ENCODE results near the gene PET100. TPM values are rescaled to one million over a fixed set of nuclear protein-coding genes. Genes with fewer than 3 reads are reported as not detected.

The PET100 gene
- total RNA-seq, 1 donor, result 7.1 TPM

DNA sequence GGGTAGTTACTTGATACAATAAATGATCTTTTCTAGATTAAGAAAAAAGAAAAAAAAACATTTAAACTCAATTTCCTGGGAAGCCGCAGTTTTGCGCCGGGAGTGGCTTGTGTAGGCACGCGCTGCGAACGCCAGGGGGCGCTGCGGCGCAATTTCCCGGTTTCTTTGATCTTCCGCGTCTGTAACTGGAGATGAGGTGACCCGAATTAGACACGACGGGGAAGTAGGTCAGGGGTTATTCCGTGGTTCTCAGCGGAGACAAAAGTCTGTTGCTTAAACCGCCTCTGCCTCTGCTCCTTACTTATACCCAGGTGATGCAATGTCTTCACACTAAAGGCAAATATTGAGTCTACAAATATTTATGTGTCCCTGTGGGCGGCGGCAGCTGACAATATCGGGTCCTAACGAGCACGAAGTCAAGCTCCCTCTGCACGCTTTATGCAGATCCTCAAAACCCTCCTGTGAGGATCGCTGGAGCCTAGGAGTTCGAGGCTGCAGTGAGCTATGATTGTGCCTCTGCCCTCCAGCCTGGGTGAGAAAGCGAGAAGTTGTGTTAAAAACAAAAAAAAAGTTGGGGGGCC is 22.6 kb downstream of the PET100 start:
- peak; percentile 70 for DNase-seq (ENCODE audit: low read depth)
- TF ChIP-seq, protein P1, sequence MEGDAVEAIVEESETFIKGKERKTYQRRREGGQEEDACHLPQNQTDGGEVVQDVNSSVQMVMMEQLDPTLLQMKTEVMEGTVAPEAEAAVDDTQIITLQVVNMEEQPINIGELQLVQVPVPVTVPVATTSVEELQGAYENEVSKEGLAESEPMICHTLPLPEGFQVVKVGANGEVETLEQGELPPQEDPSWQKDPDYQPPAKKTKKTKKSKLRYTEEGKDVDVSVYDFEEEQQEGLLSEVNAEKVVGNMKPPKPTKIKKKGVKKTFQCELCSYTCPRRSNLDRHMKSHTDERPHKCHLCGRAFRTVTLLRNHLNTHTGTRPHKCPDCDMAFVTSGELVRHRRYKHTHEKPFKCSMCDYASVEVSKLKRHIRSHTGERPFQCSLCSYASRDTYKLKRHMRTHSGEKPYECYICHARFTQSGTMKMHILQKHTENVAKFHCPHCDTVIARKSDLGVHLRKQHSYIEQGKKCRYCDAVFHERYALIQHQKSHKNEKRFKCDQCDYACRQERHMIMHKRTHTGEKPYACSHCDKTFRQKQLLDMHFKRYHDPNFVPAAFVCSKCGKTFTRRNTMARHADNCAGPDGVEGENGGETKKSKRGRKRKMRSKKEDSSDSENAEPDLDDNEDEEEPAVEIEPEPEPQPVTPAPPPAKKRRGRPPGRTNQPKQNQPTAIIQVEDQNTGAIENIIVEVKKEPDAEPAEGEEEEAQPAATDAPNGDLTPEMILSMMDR (IDR thresholded peaks at IDR 0.05; ENCODE audit: insufficient read depth, low read length), result peak; percentile 98
- peak overlapping the region; percentile 50 for H3K4me3 ChIP-seq (ENCODE audit: low read depth, low read length)

DNA sequence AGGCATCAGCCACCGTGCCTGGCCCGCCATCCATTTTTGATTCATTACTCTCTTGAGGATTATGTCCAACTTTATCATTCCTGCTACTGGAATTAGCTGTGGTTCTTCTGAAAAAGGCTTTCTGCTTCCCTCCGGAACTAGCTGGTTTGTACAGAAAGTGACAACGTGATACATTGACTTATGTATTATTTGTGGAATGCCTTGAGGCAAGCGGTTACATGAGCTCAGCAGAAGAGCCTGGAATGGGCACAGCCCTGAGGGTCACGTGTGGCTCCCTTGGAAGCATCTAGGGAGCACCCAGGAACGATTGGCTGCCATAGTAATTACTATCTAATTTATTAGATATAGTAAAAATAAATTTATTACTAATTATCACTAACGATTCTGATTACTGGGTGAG is 24.8 kb downstream of the PET100 start:
- peak; percentile 19 for DNase-seq (ENCODE audit: low read depth)
- TF ChIP-seq, protein P1 (IDR thresholded peaks at IDR 0.05; ENCODE audit: insufficient read depth, low read length), result no peak
- no peak overlapping the region for H3K4me3 ChIP-seq (ENCODE audit: low read depth, low read length)

DNA sequence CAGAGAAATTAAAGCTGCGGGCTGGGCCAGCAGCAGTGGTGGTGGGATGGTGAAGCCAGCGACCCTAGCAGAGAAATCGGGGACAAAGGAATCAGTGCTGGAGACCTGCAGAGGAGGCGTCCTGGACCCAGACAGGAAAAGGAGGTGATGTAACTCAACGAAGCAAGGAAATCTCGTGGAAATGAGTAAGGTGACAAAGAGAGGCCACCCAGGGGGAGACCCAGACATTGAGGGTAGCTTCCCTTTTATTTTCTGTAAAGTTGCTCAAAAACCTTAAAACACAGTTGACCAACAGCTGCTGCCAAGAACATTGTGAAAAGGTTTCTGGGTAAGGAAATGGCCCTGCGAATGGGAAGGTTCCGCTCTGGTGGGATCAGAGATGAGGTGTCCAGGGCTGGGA is 26.0 kb downstream of the PET100 start:
- TF ChIP-seq, protein P1 (IDR thresholded peaks at IDR 0.05; ENCODE audit: insufficient read depth, low read length), result no peak
- H3K4me3 ChIP-seq (ENCODE audit: low read depth, low read length), result no peak overlapping the region
- no peak for DNase-seq (ENCODE audit: low read depth)

DNA sequence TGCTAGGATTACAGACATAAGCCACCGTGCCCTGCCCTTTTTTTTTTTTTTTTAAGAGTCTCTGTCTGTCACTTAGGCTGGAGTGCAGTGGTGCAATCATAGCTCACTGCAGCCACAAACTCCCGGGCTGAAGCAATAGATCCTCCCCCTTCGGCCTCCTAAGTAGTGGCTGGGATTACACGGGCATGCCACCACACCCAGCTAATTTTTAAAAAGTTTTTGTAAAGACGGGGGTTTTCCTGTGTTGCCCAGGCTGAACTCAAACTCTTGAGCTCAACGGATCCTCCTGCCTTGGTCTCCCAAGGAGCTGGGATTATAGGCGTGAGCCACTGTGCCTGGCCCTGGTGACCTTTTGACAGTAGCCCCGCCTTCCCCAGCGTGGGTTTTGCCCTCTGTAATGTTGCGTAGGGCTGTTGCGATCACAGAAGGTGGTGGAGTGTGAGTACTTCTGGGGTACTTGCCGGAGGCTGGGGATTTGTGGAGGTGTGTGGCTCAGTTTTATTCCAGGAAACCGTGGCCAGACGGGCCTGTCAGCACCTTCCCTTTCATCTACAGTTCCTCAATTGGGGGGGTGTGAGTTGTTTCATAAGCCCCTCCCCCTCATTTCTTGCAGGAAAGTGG is 27.6 kb downstream of the PET100 start:
- H3K4me3 ChIP-seq (ENCODE audit: low read depth, low read length), result no peak overlapping the region
- TF ChIP-seq, protein P1 (IDR thresholded peaks at IDR 0.05; ENCODE audit: insufficient read depth, low read length), result no peak
- DNase-seq (ENCODE audit: low read depth), result no peak

DNA sequence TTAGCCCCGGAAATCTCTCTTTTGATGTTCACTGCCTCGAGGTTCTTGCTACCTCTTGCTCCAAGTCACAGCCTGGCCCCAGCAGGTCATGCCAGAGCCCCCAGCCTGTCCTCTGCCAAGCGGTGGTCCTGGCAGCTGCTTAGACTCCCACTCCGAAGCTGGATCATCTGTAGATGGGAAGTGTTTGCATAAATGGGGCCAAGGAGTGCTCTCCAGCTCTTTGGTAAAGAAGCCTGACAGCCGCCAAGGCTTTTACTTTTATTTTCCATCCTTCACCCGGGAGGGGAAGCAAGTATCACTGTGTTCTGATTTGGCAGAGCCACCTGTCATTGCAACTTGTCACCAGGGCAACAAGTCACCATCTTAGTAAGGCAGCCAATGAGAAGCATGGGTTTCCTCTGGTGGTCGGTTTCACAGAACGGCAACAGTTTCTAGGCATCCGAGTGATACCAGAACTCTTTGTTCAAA is 28.7 kb downstream of the PET100 start:
- H3K4me3 ChIP-seq (ENCODE audit: low read depth, low read length), result no peak overlapping the region
- TF ChIP-seq, protein P1 (IDR thresholded peaks at IDR 0.05; ENCODE audit: insufficient read depth, low read length), result no peak
- no peak for DNase-seq (ENCODE audit: low read depth)

DNA sequence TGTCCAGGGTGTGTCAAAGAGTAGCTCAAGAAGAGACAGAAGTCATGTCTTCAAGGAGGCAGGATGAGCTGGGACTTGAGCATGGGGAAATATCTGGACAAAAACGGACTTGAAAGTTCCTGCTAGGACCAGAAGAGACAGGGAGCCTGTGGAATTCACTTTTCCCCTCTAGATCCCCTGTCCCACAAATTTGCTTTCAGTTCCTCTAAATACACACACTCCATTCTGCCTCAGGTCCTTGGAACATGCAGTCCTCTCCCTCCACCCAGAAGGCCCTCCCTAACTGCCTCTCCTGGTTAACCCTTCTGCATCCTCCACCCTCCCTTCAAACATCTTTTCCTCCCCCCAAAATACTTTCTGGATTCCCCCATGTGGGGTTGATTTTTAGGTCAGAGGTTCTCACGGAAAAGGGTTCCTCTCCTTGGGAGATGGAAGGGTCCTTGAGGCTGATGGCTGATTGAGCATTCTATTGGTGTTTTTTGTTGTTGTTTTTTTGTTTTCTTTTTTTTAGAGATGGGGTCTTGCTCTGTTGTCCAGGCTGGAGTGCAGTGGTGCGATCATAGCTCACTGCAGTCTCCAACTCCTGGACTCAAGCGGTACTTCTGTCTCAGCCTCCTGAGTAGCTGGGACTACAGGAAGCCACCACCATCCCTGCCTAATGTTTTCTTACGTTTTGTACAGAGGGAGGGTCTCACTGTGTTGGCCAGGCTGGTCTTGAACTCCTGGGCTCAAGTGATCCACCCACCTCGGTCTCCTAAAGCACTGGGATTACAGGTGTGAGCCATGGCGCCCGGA is 32.3 kb downstream of the PET100 start:
- TF ChIP-seq, protein P1 (IDR thresholded peaks at IDR 0.05; ENCODE audit: insufficient read depth, low read length), result no peak
- DNase-seq (ENCODE audit: low read depth), result no peak
- no peak overlapping the region for H3K4me3 ChIP-seq (ENCODE audit: low read depth, low read length)
